Effector CD4-positive, alpha-beta T cell (primary cell): ENCODE data around the gene NEB.
"Not testable (repeated sequence)": the region's sequence is repeated elsewhere in the genome, so short reads cannot be mapped to it uniquely, and the experiment has no call there.

Experiments
- DNase-seq: peaks from one replicate; pipeline ENCODE4 v3.0.0-alpha.2; 2020

The NEB gene

DNA sequence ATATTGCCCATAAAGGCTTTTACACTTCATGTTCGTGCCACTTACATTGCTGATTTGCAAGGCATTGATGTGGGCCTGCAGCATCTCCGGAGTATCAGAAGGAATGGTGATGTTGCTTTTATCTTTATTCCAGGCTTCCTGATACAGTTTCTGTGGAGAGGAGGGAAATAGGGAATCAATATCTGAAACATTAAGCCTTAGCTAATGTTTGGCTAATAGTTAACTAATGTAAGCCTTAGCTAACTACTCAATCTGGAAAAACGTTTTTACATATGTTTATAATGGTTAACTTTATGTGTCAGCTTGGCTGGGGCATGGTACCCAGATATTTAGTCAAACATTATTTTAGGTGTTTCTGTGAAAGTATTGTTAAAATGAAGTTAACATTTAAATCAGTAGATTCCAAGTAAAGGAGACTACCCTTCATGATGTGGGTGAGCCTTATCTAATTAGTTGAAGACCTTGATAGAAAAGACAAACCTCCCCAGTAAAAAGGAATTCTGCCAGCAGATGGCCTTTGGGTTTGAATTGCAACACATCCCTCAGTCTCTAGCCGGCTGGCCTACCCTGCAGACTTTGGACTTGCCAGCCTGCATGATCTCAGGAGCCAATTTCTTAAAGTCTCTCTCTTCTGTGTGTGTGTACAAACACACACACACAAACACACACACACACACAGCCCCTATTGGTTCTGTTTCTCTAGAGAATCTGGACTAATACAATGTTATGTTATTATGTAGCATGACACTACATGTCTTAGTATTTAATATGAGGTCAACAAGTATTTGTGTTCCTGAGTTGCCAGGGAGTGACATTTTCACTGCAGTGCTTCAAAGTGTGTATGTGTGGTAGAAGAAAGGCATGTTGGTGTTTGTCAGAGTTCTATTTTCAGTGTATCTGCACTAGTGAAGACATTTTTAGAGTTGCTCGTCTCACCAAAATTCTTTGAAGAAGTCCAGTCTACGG lies 126.5 kb downstream of the NEB start:
- not testable (repeated sequence) for DNase-seq

DNA sequence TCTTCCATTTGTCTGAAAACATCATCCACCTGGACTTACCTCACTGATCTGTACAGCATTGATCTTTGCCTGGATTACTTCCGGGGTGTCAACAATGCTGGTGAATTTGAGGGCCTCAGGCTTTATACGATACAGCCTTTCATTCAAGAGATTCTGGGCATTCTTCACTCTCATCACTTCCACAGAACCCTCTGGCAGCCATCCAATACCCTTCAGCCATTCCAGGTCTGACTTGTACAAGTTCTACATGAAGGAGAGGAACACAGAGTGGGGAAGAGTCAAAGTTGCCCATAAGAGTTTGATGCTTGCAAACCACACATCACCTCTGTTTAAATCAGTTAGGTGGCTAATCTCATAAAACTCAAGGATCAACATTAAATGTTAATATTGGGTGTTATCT lies 130.7 kb downstream of the NEB start:
- DNase-seq: not testable (repeated sequence)

DNA sequence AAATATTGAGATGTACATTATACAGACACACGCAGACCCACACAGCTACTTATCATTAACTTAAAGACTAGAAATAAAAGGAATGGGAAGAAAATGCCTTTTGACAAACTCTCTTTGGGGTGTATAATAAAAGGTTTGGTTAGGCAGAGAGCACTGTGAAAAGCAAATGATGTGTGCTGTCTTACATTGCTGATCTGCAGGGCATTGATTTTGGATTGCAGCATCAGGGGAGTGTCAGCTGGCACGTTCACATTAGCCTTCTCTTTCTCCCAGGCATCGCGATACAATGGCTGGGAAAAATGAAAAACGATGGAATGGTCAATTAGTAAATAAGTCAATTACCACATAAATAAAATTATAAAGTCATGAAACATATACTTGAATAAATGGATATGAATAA lies 131.9 kb downstream of the NEB start:
- not testable (repeated sequence) for DNase-seq

DNA sequence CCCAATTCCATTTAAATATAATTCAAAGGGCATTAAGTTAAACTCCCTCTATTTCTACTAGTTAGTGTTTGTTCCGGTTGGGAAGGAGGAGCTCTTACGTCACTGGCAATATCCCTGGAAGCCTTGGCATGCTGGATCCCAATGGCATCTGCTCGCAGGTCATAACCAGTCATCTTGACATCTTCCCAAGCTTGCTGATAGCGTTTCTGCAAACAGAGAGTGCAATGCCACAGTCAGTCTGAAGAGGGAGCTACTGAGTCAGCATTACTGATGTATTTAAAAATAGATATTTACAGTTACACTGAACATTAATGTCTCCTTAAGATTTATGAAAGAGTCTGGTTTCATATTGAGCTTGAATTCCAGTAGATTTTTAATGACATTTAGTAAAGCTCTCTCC lies 132.5 kb downstream of the NEB start:
- DNase-seq: not testable (repeated sequence)

DNA sequence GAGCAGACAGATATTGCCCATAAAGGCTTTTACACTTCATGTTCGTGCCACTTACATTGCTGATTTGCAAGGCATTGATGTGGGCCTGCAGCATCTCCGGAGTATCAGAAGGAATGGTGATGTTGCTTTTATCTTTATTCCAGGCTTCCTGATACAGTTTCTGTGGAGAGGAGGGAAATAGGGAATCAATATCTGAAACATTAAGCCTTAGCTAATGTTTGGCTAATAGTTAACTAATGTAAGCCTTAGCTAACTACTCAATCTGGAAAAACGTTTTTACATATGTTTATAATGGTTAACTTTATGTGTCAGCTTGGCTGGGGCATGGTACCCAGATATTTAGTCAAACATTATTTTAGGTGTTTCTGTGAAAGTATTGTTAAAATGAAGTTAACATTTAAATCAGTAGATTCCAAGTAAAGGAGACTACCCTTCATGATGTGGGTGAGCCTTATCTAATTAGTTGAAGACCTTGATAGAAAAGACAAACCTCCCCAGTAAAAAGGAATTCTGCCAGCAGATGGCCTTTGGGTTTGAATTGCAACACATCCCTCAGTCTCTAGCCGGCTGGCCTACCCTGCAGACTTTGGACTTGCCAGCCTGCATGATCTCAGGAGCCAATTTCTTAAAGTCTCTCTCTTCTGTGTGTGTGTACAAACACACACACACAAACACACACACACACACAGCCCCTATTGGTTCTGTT lies 137.2 kb downstream of the NEB start:
- DNase-seq: not testable (repeated sequence)

DNA sequence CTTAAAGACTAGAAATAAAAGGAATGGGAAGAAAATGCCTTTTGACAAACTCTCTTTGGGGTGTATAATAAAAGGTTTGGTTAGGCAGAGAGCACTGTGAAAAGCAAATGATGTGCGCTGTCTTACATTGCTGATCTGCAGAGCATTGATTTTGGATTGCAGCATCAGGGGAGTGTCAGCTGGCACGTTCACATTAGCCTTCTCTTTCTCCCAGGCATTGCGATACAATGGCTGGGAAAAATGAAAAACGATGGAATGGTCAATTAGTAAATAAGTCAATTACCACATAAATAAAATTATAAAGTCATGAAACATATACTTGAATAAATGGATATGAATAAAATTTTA lies 142.4 kb downstream of the NEB start:
- DNase-seq: not testable (repeated sequence)

DNA sequence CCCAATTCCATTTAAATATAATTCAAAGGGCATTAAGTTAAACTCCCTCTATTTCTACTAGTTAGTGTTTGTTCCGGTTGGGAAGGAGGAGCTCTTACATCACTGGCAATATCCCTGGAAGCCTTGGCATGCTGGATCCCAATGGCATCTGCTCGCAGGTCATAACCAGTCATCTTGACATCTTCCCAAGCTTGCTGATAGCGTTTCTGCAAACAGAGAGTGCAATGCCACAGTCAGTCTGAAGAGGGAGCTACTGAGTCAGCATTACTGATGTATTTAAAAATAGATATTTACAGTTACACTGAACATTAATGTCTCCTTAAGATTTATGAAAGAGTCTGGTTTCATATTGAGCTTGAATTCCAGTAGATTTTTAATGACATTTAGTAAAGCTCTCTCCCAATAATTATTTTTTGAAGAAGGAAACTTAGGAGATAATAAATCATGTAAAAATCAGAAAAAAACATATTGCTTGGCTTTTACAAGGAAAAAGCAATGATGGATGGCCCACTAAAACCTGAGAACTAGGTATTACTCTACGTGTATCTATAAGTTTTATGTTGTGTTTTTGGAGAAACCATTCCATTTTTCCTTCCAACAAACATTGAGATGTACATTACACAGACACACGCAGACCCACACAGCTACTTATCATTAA lies 142.9 kb downstream of the NEB start:
- DNase-seq: not testable (repeated sequence)

DNA sequence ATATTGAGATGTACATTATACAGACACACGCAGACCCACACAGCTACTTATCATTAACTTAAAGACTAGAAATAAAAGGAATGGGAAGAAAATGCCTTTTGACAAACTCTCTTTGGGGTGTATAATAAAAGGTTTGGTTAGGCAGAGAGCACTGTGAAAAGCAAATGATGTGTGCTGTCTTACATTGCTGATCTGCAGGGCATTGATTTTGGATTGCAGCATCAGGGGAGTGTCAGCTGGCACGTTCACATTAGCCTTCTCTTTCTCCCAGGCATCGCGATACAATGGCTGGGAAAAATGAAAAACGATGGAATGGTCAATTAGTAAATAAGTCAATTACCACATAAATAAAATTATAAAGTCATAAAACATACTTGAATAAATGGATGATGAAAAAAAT lies 153.0 kb downstream of the NEB start:
- DNase-seq: not testable (repeated sequence)

DNA sequence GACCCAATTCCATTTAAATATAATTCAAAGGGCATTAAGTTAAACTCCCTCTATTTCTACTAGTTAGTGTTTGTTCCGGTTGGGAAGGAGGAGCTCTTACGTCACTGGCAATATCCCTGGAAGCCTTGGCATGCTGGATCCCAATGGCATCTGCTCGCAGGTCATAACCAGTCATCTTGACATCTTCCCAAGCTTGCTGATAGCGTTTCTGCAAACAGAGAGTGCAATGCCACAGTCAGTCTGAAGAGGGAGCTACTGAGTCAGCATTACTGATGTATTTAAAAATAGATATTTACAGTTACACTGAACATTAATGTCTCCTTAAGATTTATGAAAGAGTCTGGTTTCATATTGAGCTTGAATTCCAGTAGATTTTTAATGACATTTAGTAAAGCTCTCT lies 153.6 kb downstream of the NEB start:
- DNase-seq: not testable (repeated sequence)

DNA sequence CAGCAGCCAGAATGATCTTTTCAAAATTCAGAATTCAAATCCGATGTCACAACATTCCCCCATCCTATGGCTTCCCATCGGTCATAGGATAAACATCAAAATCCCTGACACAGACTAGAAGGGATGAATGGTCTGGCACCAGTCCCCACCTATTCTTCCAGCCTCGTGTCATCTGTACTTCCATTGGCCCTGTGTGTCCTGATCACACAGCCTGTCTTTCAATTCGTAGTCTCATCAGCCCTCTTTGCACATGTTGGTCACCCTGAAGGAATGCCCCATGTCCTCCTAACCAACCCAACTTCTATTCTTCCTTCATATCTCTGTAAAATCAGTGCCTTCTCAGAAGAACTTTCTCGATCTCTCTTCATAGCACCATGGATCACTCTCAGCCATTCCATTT lies 157.2 kb downstream of the NEB start:
- DNase-seq: no peak

DNA sequence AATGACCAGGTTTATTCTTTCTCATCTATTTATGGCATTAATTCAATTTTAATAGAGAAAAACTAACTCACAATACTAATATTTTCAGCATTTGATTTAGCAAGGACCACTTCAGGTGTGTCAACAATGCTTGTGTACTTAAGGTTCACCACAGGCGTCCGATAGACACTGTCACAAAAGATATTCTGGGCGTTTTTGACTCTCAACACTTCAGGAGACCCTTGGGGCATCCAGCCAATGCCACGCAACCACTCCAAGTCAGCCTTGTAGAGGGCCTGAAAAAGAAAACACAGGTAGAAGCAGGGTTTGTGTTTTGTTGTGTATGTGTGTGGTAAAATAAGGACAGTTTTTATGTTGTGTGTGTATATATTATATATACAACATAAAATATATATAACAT lies 158.2 kb downstream of the NEB start:
- DNase-seq: no peak

DNA sequence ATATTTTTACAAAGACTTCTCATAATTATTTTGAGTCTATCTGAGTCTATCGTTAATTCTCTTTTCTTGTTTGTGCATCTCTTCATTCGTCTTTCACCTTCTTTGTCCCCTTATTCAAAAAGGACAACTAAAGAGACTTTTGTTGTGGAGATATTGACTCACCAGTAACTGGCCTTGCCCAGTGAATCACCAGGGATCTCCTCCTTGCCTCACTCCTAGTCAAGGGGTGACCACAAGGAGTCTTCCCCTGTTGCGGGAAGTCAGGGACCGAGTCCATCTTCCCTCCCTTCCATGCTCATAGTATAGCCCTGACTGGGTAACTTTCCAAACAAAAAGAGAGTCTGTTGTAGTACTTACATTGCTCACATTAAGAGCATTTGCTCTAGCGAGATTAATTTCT lies 158.9 kb downstream of the NEB start:
- DNase-seq: no peak

DNA sequence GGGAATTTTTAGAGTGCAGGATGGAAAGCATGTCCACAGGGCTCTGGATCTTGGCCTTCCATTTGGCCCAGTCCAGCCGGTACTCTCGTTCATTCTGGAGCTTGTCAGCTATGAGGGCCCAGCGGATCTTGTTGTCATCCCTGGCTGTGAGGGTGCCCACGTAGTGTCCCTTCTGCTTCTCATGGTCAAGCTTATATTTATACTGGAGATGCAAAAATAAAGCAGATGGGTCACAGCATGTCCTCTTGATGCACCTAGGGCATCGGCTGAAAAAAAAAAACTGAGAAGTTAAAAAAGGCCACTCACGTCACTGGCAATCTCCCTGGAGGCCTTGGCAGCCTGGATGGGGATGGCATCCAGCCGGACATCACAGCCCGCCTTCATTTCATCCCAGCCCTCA lies 164.1 kb downstream of the NEB start:
- no peak for DNase-seq

DNA sequence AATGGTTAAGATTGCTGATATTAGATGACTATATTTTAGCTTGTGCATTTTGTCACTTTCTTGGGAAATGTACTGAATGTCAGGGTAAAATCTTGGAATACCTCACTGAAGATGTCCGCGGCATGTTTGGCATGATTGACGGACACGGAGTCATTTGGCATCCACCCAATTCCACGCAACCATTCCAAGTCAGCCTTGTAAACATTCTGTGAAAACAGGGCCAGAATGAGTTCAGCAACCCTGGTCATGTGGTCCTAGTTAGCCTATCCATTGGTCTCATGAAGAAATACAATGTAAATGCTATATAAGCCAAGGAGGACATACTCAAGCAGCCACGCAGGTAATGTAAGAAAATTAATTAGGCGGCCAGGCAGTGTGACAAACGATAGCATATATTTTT lies 165.1 kb downstream of the NEB start:
- no peak for DNase-seq

DNA sequence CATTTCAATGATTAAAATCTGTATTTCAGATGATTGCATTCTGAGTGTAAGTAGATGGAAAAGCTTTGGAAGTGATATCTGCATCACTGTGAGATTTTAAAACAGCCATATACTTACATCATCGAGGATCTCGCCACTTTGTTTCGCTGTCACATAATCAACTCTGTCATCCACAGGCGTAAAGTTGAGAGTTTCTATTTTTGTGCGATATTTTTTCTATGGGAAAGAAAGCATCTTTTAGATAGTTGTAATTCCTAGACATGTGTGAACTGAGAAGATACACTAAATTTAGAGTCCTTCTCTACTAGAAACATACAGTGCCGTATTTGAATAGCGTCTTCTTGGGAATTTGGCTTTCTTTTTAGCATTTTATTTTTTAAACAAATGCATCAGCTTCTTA lies 165.8 kb downstream of the NEB start:
- no peak for DNase-seq

DNA sequence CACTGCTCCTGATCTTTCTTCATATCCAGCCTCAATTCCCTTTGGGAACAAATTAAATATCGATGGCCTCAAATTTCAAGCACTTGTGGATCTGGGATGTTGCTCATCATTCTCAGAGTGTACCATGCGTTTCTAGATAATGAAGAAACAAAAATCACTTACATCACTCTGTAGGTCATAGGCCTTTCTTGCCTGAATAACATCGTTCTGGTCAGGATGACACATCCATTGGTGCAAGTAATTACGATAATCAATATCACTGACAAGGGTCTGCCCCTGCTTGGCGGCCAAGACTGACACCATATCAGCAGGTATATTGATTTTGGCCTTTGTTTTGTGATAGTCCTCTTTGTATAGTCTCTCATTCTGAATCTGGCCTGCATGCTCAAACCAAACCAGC lies 167.3 kb downstream of the NEB start:
- no peak for DNase-seq

DNA sequence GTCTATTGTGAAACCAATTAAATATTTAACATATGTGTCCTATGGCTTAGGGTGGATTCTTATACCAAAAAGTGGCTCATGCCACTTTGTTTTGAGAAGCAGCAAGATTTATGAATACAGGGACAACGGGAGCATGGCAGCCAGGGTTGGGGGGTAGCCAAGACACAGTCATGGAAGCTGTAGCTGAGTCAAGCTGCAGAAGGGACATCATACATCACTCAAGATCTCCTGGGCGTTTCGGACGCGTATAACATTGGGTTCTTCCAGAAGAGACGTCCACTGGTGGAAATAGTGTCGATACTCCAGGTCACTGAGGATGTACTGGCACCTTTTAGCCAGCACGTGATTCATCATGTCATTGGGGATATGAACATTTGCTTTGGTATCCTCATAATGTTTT lies 171.9 kb downstream of the NEB start:
- no peak for DNase-seq

DNA sequence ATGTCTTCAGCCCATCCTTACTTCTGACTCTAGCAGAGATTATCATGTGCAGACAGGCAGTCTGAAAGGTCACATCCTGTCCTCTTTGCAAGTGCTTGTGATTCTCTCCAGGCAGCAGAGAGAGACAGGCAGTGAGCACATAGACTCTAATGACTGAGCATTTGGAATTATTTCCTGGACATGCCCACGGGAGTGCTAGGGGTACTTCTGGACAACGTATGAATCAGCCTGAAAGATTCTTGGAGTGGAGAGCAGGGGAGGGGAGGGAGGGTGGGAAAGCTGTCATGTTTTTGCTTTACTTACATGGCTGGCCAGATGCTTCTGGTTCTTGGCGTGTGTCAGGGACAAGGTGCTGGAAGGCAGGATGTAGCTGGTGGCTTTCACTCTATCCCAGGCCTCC lies 174.0 kb downstream of the NEB start:
- no peak for DNase-seq

DNA sequence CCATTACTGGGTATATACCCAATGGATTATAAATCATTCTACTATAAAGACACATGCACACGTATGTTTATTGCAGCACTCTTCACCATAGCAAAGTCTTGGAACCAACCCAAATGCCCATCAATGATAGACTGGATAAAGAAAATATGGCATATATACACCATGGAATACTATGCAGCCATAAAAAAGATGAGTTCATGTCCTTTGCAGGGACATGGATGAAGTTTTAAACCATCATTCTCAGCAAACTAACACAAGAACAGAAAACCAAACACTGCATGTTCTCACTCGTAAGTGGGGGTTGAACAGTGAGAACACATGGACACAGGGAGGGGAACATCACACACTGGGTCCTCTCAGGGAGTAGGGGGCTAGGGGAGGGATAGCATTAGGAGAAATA lies 174.8 kb downstream of the NEB start:
- not testable (repeated sequence) for DNase-seq

DNA sequence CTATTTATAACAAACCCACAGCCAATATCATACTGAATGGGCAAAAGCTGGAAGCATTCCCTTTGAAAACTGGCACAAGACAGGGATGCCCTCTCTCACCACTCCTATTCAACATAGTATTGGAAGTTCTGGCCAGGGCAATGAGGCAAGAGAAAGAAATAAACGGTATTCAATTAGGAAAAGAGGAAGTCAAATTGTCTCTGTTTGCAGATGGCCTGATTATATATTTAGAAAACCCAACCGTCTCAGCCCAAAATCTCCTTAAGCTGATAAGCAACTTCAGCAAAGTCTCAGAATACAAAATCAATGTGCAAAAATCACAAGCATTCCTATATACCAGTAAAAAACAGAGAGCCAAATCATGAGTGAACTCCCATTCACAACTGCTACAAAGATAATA lies 176.4 kb downstream of the NEB start:
- DNase-seq: not testable (repeated sequence)

DNA sequence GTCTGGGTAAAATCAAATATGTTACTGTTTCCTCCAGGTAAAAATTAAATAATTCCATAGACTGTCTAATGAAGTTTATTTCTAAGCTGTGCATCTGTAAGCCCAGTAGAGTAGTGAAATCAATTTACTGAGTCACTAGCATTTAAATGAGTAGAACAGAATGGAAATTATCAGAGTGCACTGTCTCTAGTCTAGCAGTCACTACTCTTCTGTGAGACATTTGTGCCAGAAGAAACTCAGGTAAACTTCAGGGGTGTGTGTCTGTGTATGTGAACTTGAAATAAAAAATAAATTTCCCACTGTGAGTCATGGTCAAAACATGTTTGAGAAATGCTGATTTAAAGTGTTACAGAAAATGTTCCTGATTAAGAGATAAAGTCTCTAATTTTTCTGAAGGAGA lies 178.2 kb downstream of the NEB start:
- no peak for DNase-seq

DNA sequence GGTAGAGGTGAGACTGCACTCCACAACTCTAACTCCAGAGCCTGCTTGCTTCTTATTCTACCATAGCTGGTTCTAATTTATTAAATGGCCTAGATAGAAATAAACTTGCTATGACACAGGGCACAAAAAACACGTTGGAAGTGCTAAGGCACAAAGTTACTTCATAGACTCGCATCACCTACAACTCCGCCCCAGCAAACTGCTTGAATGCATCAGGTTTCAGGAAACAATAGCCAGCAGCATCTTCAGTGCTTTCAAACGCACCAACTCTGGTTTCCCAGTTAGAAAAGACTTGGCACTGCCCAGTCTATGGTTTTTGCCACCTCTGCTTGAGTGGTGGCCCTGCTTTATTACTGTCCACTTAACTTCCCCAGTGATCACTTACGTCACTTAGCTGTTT lies 182.0 kb downstream of the NEB start:
- no peak for DNase-seq

DNA sequence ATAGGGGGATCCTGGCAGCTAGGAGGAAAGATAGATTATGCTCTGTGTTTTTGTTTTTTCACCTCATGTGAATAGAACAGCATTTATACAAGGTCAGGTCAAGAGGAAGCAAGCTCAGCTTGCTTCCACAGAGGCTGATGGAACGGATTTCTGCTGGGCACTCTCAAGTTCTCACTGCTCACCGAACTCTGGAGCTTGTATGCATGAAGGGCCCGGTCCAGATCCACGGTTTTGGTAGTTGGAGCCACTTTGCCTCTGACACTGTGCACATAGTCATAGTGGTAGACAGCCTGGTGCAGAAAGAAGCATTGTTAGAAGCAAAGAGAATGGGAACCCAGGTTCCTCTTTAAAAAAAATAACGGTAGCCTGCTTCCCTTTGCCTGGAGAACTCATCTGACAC lies 182.7 kb downstream of the NEB start:
- no peak for DNase-seq

DNA sequence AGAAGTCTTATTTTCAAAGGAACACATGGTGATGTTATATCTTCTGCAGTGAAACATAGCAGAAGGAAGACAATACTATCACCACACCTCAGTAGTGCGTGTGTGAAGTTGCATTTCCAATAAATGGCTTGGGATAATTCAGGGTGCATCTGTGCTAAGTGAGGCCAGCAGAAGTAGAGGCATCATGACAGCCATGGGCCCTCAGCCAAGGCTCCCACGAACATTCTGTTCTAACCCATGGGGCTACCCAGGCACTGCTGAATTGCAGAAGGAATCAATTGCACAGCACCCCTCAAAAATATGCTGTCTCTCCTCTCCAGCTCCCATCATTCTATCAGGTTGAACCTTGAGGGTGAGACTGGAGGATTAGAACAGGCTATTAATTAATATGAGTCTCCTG lies 185.1 kb downstream of the NEB start:
- no peak for DNase-seq
